IMR-90 (cell line): ENCODE results near the gene PRKAR1B. TPM values are rescaled to one million over a fixed set of nuclear protein-coding genes. Genes with fewer than 3 reads are reported as not detected.

Source experiments
- ATAC-seq: fragments of 200-7000 bp; cut with Tn5 transposase; 2 replicates; pipeline ENCODE4 v1.9.1; 2020; ENCODE audit warnings: low read depth, mild to moderate bottlenecking, moderate library complexity
- BruUV-seq: library from RNA; stranded (reverse); fragments of 400-500 nt; replicated peaks from 2 replicates; lab custom pipeline; 2021; lab: Mats Ljungman, UMichigan
- CTCF ChIA-PET: fragments of 300-600 bp; formaldehyde crosslinking; extraction: SDS; loops from one replicate; lab custom pipeline; 2021; ENCODE audit warnings: antibody characterized with exemption; lab: Yijun Ruan, JAX
- POLR2A ChIA-PET: fragments of 300-600 bp; sonication (Branson Sonifier 250); formaldehyde crosslinking; loops from one replicate; lab custom pipeline; 2022; ENCODE audit warnings: antibody characterized with exemption; ENCODE audit not compliant: unreplicated experiment; lab: Charles Lee
- DNase-seq: peaks from one replicate; pipeline ENCODE4 v3.0.0; 2013
- H2AFZ ChIP-seq: replicated peaks from 2 replicates; pipeline ENCODE3; 2013; ENCODE audit warnings: low read length, mild to moderate bottlenecking; ENCODE audit not compliant: poor library complexity
- H2AK5ac ChIP-seq: 2 replicates; pipeline ENCODE4 v1.6.1; 2013; ENCODE audit warnings: low read depth, low read length, inconsistent platforms
- H2AK9ac ChIP-seq: replicated peaks from 2 replicates; pipeline ENCODE3; 2013; ENCODE audit warnings: mild to moderate bottlenecking, low read depth, low read length, moderate library complexity; ENCODE audit not compliant: poor library complexity
- H2BK120ac ChIP-seq: 2 replicates; pipeline ENCODE4 v1.6.1; 2013; ENCODE audit warnings: low read depth, low read length, inconsistent platforms
- H2BK15ac ChIP-seq: 3 replicates; pipeline ENCODE4 v1.6.1; 2013; ENCODE audit warnings: low read depth, low read length, inconsistent platforms
- H2BK20ac ChIP-seq: 2 replicates; pipeline ENCODE4 v1.6.1; 2013; ENCODE audit warnings: low read depth, mild to moderate bottlenecking, inconsistent platforms, low read length, moderate library complexity
- H2BK5ac ChIP-seq: 2 replicates; pipeline ENCODE4 v1.6.1; 2013; ENCODE audit warnings: mild to moderate bottlenecking, low read depth, low read length, inconsistent platforms; ENCODE audit not compliant: poor library complexity, severe bottlenecking
- H3K14ac ChIP-seq: replicated peaks from 2 replicates; pipeline ENCODE4 v1.6.1; 2013; ENCODE audit warnings: low read depth, low read length, inconsistent platforms
- H3K18ac ChIP-seq: 2 replicates; pipeline ENCODE4 v1.6.1; 2013; ENCODE audit warnings: low read depth, low read length, control low read depth
- H3K23ac ChIP-seq: 2 replicates; pipeline ENCODE4 v1.6.1; 2013; ENCODE audit warnings: low read depth, low read length, inconsistent platforms
- H3K27ac ChIP-seq: 2 replicates; pipeline ENCODE4 v1.5.1; 2013; ENCODE audit warnings: mild to moderate bottlenecking, control low read depth, low read length; ENCODE audit not compliant: insufficient read depth
- H3K27me3 ChIP-seq: 2 replicates; pipeline ENCODE4 v1.6.1; 2013; ENCODE audit warnings: low read length; ENCODE audit not compliant: control insufficient read depth, insufficient read depth
- H3K36me3 ChIP-seq: 2 replicates; pipeline ENCODE4 v1.6.1; 2013; ENCODE audit warnings: low read length, mixed read lengths; ENCODE audit not compliant: control insufficient read depth, insufficient read depth
- H3K4ac ChIP-seq: 2 replicates; pipeline ENCODE4 v1.6.1; 2013; ENCODE audit warnings: low read depth, low read length, inconsistent platforms
- H3K4me1 ChIP-seq: 2 replicates; pipeline ENCODE4 v1.6.1; 2013; ENCODE audit warnings: low read length, mixed read lengths; ENCODE audit not compliant: control insufficient read depth, insufficient read depth
- H3K4me2 ChIP-seq: 2 replicates; pipeline ENCODE4 v1.6.1; 2013; ENCODE audit warnings: low read depth, mild to moderate bottlenecking, control low read depth, low read length, moderate library complexity
- H3K4me3 ChIP-seq: 2 replicates; pipeline ENCODE4 v1.5.1; 2013; ENCODE audit warnings: low read depth, mild to moderate bottlenecking, control low read depth, low read length, moderate library complexity; ENCODE audit not compliant: insufficient read depth
- H3K56ac ChIP-seq: 2 replicates; pipeline ENCODE4 v1.6.1; 2013; ENCODE audit warnings: low read length, inconsistent platforms; ENCODE audit not compliant: insufficient read depth; ENCODE audit errors: extremely low read depth
- H3K79me1 ChIP-seq, 2 experiments: 2 replicates each; pipeline ENCODE4 v1.6.1; 2013; ENCODE audit warnings: low read length in 2 of 2, inconsistent platforms in 1 of 2, low read depth in 1 of 2
- H3K9ac ChIP-seq: 2 replicates; pipeline ENCODE4 v1.6.1; 2013; ENCODE audit warnings: low read depth, low read length, control low read depth
- H3K9me1 ChIP-seq: 2 replicates; pipeline ENCODE4 v1.6.1; 2013; ENCODE audit warnings: low read length, inconsistent platforms; ENCODE audit not compliant: insufficient read depth
- H3K9me3 ChIP-seq: 2 replicates; pipeline ENCODE4 v1.6.1; 2013; ENCODE audit warnings: low read length; ENCODE audit not compliant: control insufficient read depth, insufficient read depth
- H4K20me1 ChIP-seq: 2 replicates; pipeline ENCODE4 v1.6.1; 2013; ENCODE audit warnings: low read length, inconsistent platforms; ENCODE audit not compliant: insufficient read depth
- H4K5ac ChIP-seq: 2 replicates; pipeline ENCODE4 v1.6.1; 2013; ENCODE audit warnings: mild to moderate bottlenecking, low read depth, low read length, control low read depth
- H4K8ac ChIP-seq, 2 experiments: 2 replicates each; pipeline ENCODE4 v1.6.1; 2013; ENCODE audit warnings: low read depth in 2 of 2, low read length in 2 of 2, control low read depth in 1 of 2, inconsistent platforms in 1 of 2
- H4K91ac ChIP-seq: 2 replicates; pipeline ENCODE4 v1.6.1; 2013; ENCODE audit warnings: low read depth, low read length, inconsistent platforms; ENCODE audit not compliant: insufficient read depth
- CEBPB ChIP-seq: IDR thresholded peaks from 2 replicates; pipeline ENCODE4 v1.6.1; 2012; ENCODE audit warnings: low read depth, low read length, improper control_type of control experiment
- MAFK ChIP-seq: IDR thresholded peaks from 2 replicates; pipeline ENCODE4 v1.6.1; 2012; ENCODE audit warnings: low read depth, low read length, improper control_type of control experiment
- NFE2L2 ChIP-seq: fragments of 150-350 bp; IDR thresholded peaks from 2 replicates; pipeline ENCODE4 v1.6.1; 2016; ENCODE audit warnings: low read depth, mild to moderate bottlenecking, low read length
- POLR2A ChIP-seq: IDR thresholded peaks from 2 replicates; pipeline ENCODE4 v1.6.1; 2012; ENCODE audit warnings: mild to moderate bottlenecking, low read depth, low read length
- RFX5 ChIP-seq: IDR thresholded peaks from 2 replicates; pipeline ENCODE4 v1.8.0; 2012; ENCODE audit warnings: low read depth, mild to moderate bottlenecking, low read length, moderate library complexity
- WGBS, 2 experiments: methylation state at CpG; one replicate each; pipeline versions ENCODE4 v1.1.5 to v1.1.7; 2013; ENCODE audit warnings: missing lambda C conversion rate in 2 of 2; ENCODE audit not compliant: insufficient read length in 1 of 2; ENCODE audit errors: extremely low coverage in 2 of 2; 5-methylcytosine and 5-hydroxymethylcytosine counted together
- dilution Hi-C: fragments of 300-500 bp; cut with HindIII; formaldehyde crosslinking; loops from one replicate; pipeline ENCODE4 v1.14.3; 2018; ENCODE audit warnings: low sequenced_read_pairs; ENCODE audit not compliant: unreplicated experiment
- in situ Hi-C: fragments of 300-500 bp; cut with MboI; formaldehyde crosslinking; loops from 3 replicates; pipeline ENCODE4 v1.14.3; 2019; ENCODE audit warnings: low sequenced_read_pairs, inconsistent platforms, mixed read lengths
- intact Hi-C: fragments of 100-400 bp; cut with micrococcal nuclease; formaldehyde crosslinking; loops from 2 replicates; pipeline ENCODE4 v1.10.0; 2022
- polyA plus RNA-seq, 3 experiments: library from polyadenylated mRNA; depleted of rRNA; stranded (reverse); fragments of >200 nt; gene quantifications; 2 replicates each; pipeline ENCODE4 v1.2.3, GENCODE V29; 2012; ENCODE audit warnings: low replicate concordance in 1 of 3
- total RNA-seq: library from RNA; depleted of rRNA; stranded (reverse); fragments of >200 nt; gene quantifications from 2 replicates; pipeline ENCODE4 v1.2.3, GENCODE V29; 2012
- TF ChIP-seq, protein P1 (sequence below): conservative IDR thresholded peaks from 2 replicates; pipeline ENCODE4 v1.5.1; 2012; ENCODE audit warnings: mild to moderate bottlenecking, low read depth, low read length, improper control_type of control experiment

PRKAR1B gene
- total and polyA plus RNA-seq, 2 of the 4 experiments (the other 2 are of a cell fraction) = 15.2 to 20.2 TPM

DNA sequence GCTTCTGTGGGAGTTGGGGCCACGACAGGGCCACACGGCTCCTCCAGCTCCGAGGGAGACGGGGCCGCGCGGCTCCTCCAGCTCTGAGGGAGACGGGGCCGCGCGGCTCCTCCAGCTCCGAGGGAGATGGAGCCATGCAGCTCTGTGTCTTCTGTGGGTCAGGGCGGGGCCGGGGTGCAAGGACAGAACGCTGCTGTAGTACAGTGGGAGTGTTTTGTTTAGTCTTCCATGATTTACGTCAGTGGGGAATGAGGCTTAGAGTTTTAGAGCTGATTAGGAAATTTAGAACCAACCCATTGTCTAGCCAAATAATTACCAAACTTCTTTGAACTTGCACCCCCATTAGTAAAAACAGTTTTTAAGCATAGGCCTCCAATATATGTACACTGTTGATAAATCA, 32.9 kb upstream of the PRKAR1B start:
- H3K79me1 ChIP-seq = no peaks in the 10 kb centered on the region
- no peak overlapping the region for H2BK5ac ChIP-seq
- no peak overlapping the region for H4K5ac ChIP-seq
- no peak overlapping the region for H4K8ac ChIP-seq
- BruUV-seq = no TSS peak
- no peak overlapping the region for H2BK20ac ChIP-seq
- ATAC-seq (no peak), DNase-seq (no peak)
- H3K4me3 ChIP-seq = no peak overlapping the region
- no peaks in the 10 kb centered on the region for H3K9me3 ChIP-seq
- no peaks in the 10 kb centered on the region for H4K20me1 ChIP-seq
- no peak overlapping the region for H3K23ac ChIP-seq
- H3K36me3 ChIP-seq = peaks cover 50% of the 10 kb centered on the region
- no peak overlapping the region for H3K27ac ChIP-seq
- no CpG with 5 or more reads among the region's 16 CpGs for WGBS, 2 experiments
- no peak overlapping the region for H2BK15ac ChIP-seq
- H2AFZ ChIP-seq = no peak overlapping the region
- CTCF ChIA-PET = no interaction called here
- POLR2A ChIA-PET = no interaction called here
- H3K27me3 ChIP-seq = no peaks in the 10 kb centered on the region
- no peaks in the 10 kb centered on the region for H3K4me1 ChIP-seq
- no peak overlapping the region for H3K56ac ChIP-seq
- in situ Hi-C loops = no loop called here
- dilution Hi-C loops = no loop called here
- no peak overlapping the region for H3K14ac ChIP-seq
- H3K18ac ChIP-seq = no peak overlapping the region
- no peak overlapping the region for H3K9ac ChIP-seq
- H2AK5ac ChIP-seq = no peak overlapping the region
- H3K4me2 ChIP-seq = no peak overlapping the region
- no peak overlapping the region for H4K91ac ChIP-seq
- intact Hi-C loops = no loop called here
- no peak overlapping the region for H2AK9ac ChIP-seq
- TF ChIP-seq POLR2A (no peak), NFE2L2 (no peak), CEBPB (no peak), MAFK (no peak), RFX5 (no peak)
- TF ChIP-seq, protein P1, sequence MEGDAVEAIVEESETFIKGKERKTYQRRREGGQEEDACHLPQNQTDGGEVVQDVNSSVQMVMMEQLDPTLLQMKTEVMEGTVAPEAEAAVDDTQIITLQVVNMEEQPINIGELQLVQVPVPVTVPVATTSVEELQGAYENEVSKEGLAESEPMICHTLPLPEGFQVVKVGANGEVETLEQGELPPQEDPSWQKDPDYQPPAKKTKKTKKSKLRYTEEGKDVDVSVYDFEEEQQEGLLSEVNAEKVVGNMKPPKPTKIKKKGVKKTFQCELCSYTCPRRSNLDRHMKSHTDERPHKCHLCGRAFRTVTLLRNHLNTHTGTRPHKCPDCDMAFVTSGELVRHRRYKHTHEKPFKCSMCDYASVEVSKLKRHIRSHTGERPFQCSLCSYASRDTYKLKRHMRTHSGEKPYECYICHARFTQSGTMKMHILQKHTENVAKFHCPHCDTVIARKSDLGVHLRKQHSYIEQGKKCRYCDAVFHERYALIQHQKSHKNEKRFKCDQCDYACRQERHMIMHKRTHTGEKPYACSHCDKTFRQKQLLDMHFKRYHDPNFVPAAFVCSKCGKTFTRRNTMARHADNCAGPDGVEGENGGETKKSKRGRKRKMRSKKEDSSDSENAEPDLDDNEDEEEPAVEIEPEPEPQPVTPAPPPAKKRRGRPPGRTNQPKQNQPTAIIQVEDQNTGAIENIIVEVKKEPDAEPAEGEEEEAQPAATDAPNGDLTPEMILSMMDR = no peak
- no peak overlapping the region for H3K4ac ChIP-seq
- H3K9me1 ChIP-seq = no peaks in the 10 kb centered on the region; the same call in 1 of the 2 replicates
- no peak overlapping the region for H2BK120ac ChIP-seq
